Stimulated activated CD8-positive, alpha-beta memory T cell treated with anti-CD3 and anti-CD28 coated beads, Interleukin-4, amount 100 ng/mL, for 1 hour (primary cell): ENCODE measurements around the gene WDR45B.
"Not testable (repeated sequence)": the region's sequence is repeated elsewhere in the genome, so short reads cannot be mapped to it uniquely, and the experiment has no call there.

Experiments used
- DNase-seq, 2 donors: peaks; one replicate each; pipeline ENCODE4 v3.0.0-alpha.2; 2020; ENCODE audit warnings: low read depth in 2 of 2, low spot score in 1 of 2

Gene WDR45B

DNA sequence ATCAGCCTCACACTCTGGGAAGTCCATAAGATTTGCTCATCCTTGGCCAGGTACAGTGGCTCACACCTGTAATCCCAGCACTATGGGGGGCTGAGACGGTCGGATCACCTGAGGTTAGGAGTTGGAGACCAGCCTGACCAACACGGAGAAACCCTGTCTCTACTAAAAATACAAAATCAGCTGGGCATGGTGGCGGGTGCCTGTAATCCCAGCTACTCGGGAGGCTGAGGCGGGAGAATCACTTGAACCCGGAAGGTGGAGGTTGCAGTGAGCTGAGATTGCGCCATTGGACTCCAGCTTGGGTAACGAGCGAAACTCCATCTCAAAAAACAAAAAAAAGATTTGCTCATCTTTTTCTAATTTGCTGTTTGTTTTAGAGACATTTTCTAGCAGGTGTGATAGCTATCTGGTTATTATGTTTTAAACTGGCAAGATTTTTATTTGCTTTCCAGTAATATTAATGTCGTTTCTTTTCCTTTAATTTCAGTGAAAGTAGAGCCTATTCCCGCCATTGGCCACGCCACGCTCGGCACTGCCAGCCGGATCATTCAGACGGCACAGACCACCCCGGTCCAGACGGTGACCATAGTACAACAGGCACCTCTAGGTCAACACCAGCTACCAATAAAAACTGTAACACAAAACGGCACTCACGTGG, 61.5 kb downstream of the WDR45B start:
- DNase-seq: no peak

DNA sequence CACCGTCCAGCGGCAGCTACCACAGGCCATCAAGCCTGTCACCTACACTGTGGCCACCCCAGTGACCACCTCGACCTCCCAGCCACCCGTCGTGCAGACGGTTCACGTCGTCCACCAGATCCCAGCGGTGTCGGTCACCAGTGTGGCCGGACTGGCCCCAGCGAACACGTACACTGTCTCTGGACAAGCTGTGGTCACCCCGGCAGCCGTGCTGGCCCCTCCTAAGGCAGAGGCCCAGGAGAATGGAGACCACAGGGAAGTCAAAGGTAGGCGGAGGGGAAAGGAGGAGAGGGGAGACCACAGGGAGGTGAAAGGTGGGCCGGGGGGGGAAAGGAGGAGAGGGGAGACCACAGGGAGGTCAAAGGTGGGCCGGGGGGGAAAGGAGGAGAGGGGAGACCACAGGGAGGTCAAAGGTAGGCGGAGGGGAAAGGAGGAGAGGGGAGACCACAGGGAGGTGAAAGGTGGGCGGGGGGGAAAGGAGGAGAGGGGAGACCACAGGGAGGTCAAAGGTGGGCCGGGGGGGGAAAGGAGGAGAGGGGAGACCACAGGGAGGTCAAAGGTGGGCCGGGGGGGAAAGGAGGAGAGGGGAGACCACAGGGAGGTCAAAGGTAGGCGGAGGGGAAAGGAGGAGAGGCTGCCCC, 62.2 kb downstream of the WDR45B start:
- DNase-seq: not testable (repeated sequence)

DNA sequence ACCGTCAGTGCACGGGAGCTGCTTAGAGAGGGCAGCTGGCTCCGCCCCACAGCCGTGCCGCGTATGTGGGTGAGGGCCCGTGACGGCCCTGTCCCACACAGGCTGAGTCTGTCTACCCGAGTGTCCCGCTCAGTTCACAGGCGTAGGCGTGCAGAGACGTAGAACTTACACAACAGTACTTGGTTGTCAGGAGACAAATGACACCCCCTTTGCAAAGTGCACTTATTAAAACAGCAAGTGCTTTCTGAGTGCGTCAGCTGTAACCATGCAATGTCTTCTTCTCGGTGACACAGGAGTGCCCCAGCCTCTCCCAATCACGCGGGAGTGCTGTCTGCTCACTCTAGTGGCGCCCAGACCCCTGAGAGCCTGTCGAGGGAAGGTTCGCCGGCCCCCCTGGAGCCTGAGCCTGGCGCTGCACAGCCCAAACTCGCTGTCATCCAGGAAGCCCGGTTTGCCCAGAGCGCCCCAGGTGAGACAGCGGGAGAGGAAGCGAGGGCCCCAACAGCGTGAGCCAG, 64.5 kb downstream of the WDR45B start:
- DNase-seq: no peak

DNA sequence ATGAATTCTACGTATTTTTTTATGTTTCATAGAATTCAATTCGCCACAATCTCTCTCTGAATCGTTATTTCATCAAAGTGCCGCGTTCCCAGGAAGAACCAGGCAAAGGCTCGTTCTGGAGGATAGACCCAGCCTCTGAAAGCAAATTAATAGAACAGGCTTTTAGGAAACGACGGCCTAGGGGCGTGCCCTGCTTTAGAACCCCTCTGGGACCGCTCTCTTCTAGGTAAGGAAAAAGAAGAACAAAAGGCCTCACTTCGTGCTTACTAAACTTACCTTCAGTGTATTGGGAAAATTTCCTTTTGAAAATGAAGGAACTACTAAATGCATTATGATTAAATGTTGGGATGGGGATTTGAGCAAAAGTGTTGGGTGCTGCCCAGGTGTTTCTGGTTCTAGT, 65.5 kb downstream of the WDR45B start:
- no peak for DNase-seq

DNA sequence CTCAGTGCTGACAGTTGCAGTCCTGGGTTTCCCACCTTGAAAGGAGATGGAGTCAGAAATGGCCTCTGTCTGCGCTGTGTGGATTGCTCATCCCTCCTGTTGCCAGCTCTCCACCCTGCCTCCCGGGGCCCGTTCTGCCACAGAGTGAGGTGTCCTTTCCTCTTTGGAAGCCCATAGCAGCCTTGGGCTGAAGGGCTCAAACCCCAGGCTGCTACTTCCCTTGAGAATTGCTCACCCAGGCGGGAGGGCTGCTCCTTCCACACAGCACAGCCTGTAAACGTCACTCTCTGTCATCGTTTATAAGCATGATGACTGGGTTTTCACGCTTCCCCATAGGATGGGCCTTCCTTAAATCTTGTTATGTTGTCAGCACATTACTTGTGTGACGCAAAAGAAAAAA, 66.0 kb downstream of the WDR45B start:
- DNase-seq: no peak

DNA sequence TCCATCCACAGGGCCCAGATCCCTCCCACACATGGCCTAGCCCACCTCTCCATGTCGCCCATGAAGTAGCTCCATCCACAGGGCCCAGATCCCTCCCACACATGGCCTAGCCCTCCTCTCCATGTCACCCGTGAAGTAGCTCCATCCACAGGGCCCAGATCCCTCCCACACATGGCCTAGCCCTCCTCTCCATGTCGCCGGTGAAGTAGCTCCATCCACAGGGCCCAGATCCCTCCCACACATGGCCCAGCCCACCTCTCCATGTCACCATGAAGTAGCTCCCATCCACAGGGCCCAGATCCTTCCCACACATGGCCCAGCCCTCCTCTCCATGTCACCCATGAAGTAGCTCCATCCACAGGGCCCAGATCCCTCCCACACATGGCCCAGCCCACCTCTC, 68.3 kb downstream of the WDR45B start:
- not testable (repeated sequence) for DNase-seq

DNA sequence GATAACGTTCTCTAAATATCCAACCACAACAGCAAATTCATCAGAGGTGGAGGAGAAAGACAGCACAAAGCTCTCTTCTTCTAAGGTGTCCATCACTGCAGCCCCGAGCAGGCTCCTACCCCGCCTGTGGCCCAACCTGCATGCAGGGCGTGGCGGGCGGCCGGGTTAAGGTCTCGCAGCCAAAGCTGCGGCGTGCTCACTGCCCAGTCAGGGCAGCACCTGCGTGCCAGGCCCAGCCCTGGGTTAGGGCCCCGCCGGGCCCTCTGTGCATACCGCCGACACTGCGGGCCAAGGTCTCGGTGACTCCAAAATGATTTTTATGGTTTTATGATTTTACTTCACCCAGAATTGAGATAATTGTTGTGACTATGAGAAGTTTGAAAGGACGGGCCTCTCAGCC, 70.9 kb downstream of the WDR45B start:
- DNase-seq: no peak

DNA sequence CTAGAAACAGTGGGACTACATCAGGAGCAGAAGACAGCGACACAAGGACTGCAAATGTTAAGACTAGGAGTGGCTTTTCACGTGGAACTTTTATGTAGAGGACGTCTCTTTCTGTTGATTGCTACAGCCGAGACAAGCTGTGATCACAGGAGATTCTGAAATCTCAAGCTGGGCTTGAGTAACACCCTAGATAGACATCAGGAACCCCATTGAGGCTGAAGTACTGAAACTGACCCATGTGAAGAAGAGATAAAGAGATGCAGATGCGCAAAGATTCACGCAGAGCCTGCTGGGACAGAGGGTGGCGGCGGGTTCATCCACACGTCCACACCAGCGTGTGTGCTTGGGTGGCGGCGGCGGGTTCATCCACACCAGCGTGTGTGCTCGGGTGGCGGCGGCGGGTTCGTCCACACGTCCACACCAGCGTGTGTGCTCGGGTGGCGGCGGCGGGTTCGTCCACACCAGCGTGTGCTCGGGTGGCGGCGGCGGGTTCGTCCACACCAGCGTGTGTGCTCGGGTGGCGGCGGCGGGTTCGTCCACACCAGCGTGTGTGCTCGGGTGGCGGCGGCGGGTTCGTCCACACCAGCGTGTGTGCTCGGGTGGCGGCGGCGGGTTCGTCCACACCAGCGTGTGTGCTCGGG, 72.5 kb downstream of the WDR45B start:
- not testable (repeated sequence) for DNase-seq

DNA sequence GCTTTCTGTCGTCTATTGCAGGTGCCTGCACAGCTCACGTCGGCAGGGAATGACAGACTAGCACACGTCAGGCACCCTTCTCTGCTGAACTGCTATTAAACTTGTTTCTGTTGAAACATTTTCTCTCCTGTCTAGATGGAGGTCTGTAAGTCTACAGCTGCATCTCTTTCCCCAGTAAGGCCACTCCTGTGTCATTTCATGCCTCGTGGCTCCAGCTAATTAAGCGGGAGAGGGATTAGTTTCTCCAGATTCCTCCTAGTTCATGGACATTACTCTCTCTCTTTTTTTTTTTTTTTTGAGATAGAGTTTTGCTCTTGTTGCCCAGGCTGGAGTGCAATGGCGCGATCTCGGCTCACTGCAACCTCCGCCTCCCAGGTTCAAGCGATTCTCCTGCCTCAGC, 74.2 kb downstream of the WDR45B start:
- no peak for DNase-seq

DNA sequence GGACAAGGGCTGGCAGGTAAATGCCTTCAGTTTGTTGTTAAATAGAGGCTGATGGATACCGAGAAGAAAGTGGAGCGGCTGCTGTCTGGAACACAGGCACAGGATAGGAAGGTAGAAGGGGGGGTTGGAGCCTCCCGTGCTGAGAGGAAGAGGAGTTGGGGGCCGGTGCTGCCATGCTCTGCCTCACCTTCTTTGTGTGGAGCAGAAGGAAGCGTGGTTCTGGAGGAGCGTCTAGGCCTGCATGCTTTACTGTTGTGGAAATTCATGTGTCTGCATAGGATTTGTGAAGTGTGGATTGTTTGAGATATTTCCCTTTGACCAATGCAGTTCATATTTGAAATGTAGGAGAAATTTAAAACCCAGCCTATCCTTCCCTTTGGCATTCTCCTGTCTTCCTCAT, 76.4 kb downstream of the WDR45B start:
- DNase-seq: no peak

DNA sequence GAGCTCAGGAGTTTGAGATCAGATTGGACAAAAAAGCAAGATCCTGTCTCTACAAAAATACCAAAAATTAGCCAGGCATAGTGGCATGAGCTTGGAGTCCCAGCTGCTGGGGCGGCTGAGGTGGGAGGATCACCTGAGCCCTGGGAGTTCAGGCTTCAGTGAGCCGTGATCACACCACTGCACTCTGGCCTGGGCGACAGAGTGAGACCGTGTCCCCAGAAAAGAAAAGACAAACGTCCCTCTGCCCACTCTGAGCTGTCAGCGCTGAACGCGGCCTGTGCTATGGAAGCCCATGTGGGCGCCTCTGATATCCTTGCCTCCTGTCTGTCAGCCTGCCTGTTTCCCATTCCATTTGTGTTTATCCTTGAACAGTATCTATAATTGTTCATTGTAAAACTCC, 78.0 kb downstream of the WDR45B start:
- no peak for DNase-seq

DNA sequence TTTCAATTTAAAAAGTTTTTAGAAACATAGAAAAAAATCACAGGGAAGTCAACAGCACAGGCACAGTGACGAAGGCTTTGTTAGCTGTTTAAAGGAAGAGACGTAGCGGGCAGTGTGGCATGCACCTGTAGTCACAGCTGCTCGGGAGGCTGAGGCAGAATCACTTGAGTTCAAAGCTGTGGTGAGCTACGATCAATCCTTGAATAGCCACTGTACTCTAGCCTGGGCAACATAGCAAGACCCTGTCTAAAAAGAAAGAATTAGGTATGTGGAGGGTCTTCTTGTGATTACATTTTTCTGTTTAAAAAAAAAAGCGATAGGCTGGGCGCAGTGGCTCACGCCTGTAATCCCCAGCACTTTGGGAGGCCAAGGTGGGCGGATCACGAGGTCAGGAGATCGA, 78.6 kb downstream of the WDR45B start:
- DNase-seq: no peak

DNA sequence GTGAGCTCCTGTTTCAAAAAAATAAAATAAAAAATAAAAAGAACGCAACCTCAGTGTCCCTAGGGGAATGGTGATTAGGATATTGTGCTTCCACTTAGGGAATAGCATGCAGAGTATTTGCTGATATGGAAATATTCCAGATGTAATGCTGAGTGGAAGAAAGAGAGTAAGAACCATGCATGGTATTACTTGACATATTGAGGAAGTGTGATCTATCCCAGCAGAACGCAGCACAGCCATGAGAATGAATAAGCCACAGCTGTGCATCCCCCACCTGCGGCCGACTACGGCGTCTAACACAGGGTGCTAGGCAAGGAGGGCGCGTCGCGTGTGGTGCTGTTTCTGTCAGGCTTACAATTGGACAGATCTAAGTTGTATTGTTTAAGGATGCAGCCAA, 79.2 kb downstream of the WDR45B start:
- DNase-seq: no peak

DNA sequence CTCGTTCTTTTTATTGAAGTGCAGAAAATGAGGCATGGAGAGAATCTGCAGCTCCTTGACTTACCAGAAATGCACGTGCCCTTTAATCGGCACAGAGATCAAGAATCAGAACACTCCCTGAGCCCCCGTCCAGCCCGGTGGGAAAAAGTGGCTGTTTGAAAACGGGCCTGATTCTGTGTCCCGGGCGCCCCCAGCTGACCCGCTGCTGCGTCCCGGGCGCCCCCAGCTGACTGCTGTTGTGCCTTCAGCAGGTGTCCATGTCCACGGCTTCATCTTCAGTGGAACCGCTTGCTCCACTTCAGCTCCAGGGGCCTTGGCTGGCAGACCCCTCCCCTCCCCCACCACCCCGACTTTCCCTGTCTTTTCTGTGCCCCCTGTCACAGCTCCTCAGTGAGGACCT, 81.0 kb downstream of the WDR45B start:
- no peak for DNase-seq

DNA sequence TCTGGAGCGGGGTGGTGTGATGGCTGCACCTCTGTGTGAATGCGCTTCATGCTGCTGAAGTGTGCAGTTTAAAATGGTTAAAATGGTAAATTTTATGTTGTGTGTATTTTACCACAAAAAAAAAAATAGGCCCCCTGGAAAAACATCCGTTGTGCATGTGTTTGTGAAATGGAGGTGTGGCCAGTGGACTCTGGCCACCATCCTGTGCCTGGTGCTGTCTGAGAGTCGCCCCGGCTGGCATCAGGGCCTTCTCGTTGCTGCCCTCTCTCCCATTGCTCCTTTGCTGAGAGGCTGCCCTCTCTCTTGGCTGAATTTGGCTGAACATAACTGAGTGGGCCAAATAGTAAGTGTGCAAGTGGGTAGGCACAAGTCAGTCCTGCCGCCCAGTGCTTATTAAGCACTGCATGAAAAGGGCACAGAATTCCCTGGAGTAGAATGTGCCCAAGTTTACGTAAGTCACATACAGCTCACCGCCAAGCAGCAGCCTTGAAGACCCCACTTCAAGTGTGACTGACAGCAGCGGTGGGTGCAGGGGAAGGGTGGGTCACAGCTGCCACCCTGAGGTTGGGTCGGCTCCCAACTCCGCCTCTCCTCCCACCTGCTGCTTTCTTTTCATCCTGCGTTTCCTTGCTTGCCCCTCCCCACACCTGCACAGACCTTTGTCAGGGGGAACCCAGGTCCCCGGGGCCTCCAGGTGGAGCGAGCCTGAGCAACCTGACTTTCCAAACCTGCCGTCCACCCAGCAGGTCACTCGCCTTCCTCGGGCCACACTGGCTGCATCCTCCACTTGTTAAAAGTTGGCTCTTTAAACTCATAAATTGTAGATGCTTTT, 81.9 kb downstream of the WDR45B start:
- DNase-seq: no peak

DNA sequence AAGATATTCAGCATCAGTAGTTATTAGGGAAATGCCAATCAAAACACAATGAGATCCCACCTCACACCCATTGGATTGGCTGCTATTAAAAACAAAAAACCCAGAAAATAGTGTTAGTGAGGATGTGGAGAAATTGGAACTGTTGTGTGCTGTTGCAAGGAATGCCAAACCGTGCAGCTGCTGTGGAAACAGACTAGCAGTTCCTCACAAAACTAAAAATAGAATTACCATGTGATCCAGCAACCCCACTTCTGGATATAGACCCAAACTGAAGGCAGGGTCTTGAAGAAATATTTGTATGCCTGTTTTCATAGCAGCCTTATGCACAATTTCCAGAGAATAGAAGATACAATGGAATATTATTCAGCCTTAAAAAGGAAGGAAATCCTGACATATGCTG, 82.7 kb downstream of the WDR45B start:
- no peak for DNase-seq
